ENCODE data around the gene PTCRA.

PTCRA gene

GRCh38 chr6:42974919-42975505 lies 59.2 kb downstream of the PTCRA start:
- DNase-seq = no peak

All from CD4-positive, alpha-beta T cell treated with Interleukin-12 subunit alpha and Interleukin-12 subunit beta, for 1 hour (primary cell).